ENCODE measurements around the gene RAB5A.
"Not testable (repeated sequence)": the region's sequence is repeated elsewhere in the genome, so short reads cannot be mapped to it uniquely, and the experiment has no call there.

The RAB5A gene, protein sequence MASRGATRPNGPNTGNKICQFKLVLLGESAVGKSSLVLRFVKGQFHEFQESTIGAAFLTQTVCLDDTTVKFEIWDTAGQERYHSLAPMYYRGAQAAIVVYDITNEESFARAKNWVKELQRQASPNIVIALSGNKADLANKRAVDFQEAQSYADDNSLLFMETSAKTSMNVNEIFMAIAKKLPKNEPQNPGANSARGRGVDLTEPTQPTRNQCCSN

DNA sequence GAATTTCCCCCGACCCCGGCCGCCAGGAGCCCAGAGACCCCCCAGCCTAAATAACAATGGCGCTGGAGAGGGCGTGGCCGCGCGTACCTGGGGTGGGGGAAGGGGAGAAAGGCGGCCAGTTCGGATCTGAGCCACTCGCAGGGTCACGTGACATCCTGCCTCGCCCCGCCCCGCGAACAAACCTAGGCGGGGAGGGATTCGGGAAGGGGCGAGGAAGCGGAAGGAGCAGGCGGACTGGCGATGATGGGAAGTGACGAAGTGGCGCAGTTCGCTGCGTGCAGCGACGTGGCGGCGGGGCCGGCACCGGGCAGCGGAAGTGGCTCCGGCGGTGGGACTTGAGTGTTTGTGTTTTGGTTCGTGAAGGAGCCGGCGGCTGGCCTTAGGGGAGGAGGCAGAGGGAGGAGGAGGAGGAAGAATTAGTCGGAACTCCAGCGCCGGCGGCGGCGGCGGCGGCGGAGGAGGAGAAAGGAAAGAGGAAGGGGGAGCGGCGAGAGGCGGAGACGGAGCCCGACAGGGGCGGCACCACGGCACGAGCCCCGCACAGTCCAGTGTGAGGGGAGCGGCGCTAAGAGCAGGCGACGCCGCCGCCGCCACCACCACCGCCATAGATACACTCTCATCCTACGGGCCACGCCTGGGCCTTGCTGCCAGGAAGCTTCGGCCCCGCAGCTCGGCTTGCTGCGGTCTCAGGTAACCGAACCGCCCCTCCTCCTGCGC, at the start of gene RAB5A:
Gene RAB5A (plus strand): TSS at position 266 of the 717 bp plus-strand sequence. CDS start 3,802 bp downstream, outside the sequence.
- peaks cover 30% of the 10 kb centered on the region for H3K36me3 Mint-ChIP-seq (ENCODE audit: low read depth)
- H3K9me3 Mint-ChIP-seq = peaks cover 27% of the 10 kb centered on the region
- peaks cover 3% of the 10 kb centered on the region for H3K27me3 Mint-ChIP-seq (ENCODE audit: low read depth, poor library complexity)
- TF ChIP-seq, protein P1, sequence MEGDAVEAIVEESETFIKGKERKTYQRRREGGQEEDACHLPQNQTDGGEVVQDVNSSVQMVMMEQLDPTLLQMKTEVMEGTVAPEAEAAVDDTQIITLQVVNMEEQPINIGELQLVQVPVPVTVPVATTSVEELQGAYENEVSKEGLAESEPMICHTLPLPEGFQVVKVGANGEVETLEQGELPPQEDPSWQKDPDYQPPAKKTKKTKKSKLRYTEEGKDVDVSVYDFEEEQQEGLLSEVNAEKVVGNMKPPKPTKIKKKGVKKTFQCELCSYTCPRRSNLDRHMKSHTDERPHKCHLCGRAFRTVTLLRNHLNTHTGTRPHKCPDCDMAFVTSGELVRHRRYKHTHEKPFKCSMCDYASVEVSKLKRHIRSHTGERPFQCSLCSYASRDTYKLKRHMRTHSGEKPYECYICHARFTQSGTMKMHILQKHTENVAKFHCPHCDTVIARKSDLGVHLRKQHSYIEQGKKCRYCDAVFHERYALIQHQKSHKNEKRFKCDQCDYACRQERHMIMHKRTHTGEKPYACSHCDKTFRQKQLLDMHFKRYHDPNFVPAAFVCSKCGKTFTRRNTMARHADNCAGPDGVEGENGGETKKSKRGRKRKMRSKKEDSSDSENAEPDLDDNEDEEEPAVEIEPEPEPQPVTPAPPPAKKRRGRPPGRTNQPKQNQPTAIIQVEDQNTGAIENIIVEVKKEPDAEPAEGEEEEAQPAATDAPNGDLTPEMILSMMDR (IDR thresholded peaks at IDR 0.05) = no peak
- peak; percentile 94 for DNase-seq
- peak within 1 kb of the TSS; percentile 99 for H3K4me3 Mint-ChIP-seq
- H3K27ac Mint-ChIP-seq = peak within 1 kb of the TSS; percentile 100
- H3K4me1 Mint-ChIP-seq = peaks cover 40% of the 10 kb centered on the region

DNA sequence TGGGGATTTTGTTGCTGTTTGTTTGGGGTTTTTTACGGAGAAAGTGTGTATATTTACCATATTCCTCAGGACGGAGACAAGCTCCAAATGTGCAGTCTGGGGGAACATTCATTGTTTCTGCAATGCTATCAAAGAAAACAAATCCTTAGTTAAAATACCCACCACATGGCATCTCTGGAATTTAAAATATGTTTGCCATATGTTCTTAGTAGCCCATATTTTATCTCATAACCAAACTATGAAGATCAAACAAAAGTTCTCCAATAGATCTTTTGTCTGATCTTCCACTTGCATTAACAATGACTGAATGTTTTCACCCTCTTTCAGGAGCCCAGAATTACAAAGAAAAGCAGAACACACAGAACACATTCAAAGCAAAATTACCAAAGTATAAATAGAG, 48.2 kb upstream of the RAB5A start:
- Mint-ChIP-seq H3K36me3 (ENCODE audit: low read depth) (no peaks in the 10 kb centered on the region), H3K9me3 (no peaks in the 10 kb centered on the region), H3K27ac (no peak overlapping the region), H3K4me1 (no peaks in the 10 kb centered on the region), H3K27me3 (ENCODE audit: low read depth, poor library complexity) (peaks cover 9% of the 10 kb centered on the region), H3K4me3 (no peak overlapping the region)
- no peak for DNase-seq
- TF ChIP-seq, protein P1 (IDR thresholded peaks at IDR 0.05) = no peak

DNA sequence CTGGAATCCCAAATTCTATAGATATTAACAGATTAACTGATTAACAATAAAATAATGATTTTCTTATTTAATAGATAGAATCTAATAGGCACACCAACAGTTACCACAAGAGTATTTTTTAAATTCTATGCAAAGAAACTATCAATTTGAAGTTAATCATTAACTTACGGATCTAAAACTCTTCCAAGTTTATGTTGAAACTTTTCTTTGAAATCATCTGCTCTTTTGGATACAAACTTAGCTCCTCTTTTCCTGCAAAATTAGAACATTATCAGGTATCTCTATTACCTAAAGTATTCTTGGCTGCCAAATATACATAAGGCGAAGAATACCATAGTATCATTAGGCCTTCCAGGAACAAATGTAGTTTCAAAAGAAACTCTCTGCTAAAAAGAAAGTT, 47.6 kb upstream of the RAB5A start:
- H3K4me1 Mint-ChIP-seq = no peaks in the 10 kb centered on the region
- no peak overlapping the region for H3K4me3 Mint-ChIP-seq
- TF ChIP-seq, protein P1 (IDR thresholded peaks at IDR 0.05) = no peak
- H3K9me3 Mint-ChIP-seq = no peaks in the 10 kb centered on the region
- peaks cover 9% of the 10 kb centered on the region for H3K27me3 Mint-ChIP-seq (ENCODE audit: low read depth, poor library complexity)
- H3K36me3 Mint-ChIP-seq (ENCODE audit: low read depth) = no peaks in the 10 kb centered on the region
- DNase-seq = no peak
- H3K27ac Mint-ChIP-seq = no peak overlapping the region

DNA sequence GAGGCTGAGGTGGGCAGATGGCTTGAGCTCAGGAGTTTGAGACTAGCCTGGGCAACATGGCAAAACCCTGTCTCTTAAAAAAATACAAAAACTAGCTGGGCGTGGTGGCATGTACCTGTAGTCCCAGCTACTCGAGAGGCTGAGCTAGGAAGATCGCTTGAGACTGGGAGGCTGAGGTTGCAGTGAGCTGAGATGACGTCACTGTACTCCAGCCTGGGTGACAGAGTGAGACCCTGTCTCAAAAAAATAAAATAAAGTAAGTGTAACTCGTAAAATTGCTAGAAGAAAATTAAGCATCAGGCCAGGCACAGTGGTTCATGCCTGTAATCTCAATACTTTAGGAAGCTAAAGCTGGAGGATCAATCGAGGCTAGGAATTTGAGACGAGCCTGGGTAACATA, 47.1 kb upstream of the RAB5A start:
- not testable (repeated sequence) for DNase-seq; H3K4me3 Mint-ChIP-seq; H3K9me3 Mint-ChIP-seq; H3K27ac Mint-ChIP-seq; H3K27me3 Mint-ChIP-seq (ENCODE audit: low read depth, poor library complexity); H3K4me1 Mint-ChIP-seq; H3K36me3 Mint-ChIP-seq (ENCODE audit: low read depth)

DNA sequence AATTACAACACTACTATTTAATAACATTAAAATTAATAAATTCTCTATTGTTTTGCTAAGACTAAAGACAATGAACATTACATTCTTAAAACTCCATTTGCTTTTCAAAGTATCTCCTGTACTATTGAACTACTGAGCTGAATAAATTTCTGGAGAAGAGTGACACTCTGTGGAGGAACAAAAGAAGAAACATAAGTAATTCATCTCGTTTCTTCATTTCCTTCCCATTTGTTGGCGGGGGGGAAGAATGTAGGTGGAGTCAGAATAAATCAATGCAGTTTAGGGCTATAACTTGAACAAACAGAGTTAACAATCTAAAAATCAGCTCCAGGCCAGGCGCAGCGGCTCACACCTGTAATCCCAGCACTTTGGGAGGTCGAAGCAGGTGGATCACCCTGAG, 45.6 kb upstream of the RAB5A start:
- TF ChIP-seq, protein P1 (IDR thresholded peaks at IDR 0.05) = no peak
- H3K27ac Mint-ChIP-seq = no peak overlapping the region
- DNase-seq = no peak
- no peaks in the 10 kb centered on the region for H3K4me1 Mint-ChIP-seq
- H3K27me3 Mint-ChIP-seq (ENCODE audit: low read depth, poor library complexity) = peaks cover 4% of the 10 kb centered on the region
- peaks cover 10% of the 10 kb centered on the region for H3K9me3 Mint-ChIP-seq
- H3K36me3 Mint-ChIP-seq (ENCODE audit: low read depth) = no peaks in the 10 kb centered on the region
- H3K4me3 Mint-ChIP-seq = no peak overlapping the region

DNA sequence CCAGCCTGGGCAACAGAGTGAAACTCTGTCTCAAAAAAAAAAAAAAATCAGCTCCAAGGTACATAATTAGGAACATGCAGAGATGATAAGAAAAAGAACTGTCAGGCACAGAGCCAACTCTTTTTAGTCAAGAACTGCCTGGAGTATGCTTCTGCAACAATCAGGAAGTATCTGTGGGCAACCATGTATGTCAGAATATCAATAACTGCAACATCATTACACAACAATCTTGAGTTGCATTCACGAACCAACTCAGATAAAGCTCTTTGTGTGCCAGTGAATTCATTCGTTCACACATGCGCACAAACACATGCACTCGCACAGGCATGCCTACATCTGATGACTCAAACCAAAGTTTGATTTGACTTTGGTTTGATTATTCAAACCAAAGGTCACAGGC, 45.0 kb upstream of the RAB5A start:
- Mint-ChIP-seq H3K36me3 (ENCODE audit: low read depth) (no peaks in the 10 kb centered on the region), H3K9me3 (peaks cover 11% of the 10 kb centered on the region), H3K27me3 (ENCODE audit: low read depth, poor library complexity) (no peaks in the 10 kb centered on the region), H3K27ac (no peak overlapping the region), H3K4me3 (no peak overlapping the region), H3K4me1 (no peaks in the 10 kb centered on the region)
- DNase-seq = no peak
- TF ChIP-seq, protein P1 (IDR thresholded peaks at IDR 0.05) = no peak
